WI38 (cell line): ENCODE data around the gene LTBP4.

ENCODE experiments used
- H3K4me3 ChIP-seq: 2 replicates; pipeline ENCODE4 v1.5.1; 2011; ENCODE audit warnings: low read depth, mild to moderate bottlenecking, control low read depth, low read length
- TF ChIP-seq, protein P1 (sequence below): IDR thresholded peaks from 2 replicates; pipeline ENCODE4 v1.5.1; 2012; ENCODE audit warnings: low read depth, mild to moderate bottlenecking, control low read depth, low read length

LTBP4 gene

DNA sequence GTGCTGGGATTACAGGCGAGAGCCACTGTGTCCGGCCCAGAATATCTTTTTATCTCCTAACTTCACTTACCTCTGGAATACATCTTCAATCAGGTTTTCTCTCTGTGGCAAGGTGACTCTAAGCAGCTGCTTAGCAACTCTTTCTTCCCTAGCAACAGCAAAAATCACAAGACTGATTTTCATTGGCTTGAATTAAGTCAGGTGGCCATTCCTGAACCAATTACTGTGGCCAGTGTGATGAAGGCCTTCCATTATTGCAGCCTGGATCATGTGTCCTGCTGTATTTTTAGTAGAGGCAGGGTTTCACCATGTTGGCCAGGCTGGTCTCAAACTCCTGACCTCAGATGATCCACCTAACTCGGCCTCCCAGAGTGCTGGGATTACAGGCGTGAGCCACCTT lies 9.0 kb upstream of the LTBP4 start:
- TF ChIP-seq, protein P1, sequence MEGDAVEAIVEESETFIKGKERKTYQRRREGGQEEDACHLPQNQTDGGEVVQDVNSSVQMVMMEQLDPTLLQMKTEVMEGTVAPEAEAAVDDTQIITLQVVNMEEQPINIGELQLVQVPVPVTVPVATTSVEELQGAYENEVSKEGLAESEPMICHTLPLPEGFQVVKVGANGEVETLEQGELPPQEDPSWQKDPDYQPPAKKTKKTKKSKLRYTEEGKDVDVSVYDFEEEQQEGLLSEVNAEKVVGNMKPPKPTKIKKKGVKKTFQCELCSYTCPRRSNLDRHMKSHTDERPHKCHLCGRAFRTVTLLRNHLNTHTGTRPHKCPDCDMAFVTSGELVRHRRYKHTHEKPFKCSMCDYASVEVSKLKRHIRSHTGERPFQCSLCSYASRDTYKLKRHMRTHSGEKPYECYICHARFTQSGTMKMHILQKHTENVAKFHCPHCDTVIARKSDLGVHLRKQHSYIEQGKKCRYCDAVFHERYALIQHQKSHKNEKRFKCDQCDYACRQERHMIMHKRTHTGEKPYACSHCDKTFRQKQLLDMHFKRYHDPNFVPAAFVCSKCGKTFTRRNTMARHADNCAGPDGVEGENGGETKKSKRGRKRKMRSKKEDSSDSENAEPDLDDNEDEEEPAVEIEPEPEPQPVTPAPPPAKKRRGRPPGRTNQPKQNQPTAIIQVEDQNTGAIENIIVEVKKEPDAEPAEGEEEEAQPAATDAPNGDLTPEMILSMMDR = no peak
- no peak overlapping the region for H3K4me3 ChIP-seq

DNA sequence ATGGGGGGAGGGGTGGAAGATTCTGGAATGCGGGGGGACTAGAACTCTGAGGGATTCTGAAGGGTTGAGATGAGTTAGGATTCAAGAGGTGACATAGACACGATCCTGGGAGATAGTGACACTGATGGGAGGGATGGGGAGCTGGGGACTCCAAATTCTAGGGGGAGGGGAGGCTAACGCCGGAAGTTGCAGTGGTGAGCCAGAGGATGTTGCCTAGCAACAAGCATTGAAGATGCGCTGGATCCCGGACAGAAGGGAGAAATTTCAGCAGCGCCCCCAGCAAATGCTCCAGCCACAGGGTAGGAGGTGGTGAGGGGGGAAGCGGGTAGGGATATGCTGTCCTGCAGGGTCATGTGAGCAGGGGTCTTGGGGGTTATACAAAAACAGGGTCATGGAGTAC lies 6.9 kb upstream of the LTBP4 start:
- TF ChIP-seq, protein P1 = no peak
- no peak overlapping the region for H3K4me3 ChIP-seq

DNA sequence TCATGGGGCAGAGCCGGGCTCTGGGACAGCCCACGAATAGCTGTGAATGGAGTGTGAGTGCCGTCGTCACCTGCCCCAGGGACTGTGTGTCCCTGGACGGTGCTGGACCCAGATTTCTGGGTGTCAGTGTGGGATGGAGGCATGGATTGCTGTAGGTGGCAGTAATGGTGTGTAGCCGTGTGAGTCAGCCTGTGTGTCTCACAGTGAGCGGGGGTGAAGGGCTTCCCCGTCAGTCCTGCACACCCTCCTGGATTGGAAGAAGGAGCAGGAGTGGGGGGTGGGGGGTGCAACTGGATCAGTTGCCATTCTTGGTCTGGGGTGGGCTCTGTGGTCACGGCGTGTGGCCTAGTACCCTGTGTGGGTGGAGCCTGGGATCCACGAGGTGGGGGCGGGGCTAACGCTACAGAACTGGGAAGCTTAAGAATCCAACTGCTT lies 6.5 kb upstream of the LTBP4 start:
- no peak overlapping the region for H3K4me3 ChIP-seq
- TF ChIP-seq, protein P1 = no peak

DNA sequence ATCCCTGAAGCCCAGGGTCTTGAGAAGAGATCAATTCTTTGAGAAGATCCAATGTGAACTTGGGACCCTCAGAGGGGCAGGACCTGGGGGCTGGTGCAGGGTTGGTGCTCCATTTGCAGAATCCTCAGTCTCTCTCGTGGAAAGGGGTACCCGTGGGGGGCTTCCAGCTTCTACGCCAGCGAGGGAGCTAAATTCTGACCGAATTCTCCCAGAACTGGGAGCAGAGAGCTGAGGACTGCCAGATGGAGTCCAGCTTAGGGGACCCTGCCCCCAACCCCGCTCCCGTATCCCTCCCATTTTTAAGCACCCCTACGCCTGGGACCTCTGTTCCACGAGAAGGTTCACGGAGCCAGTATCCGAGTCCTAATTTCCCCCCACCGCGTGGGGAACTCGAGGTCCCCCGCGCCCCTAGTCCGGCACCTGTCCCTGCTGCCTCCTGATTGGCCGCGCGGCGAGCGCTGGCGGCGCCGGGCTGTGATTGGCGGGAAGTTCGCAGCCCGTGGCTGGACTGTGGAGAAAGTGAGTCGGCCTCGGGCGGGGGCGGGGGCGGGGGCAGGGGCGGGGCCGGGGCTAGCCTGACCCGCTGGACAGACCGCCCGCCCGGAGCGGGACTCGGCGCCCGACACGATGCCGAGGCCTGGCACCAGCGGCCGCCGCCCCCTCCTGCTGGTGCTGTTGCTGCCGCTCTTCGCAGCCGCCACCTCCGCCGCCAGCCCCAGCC lies 4.4 kb upstream of the LTBP4 start:
- H3K4me3 ChIP-seq = peak overlapping the region; percentile 69
- TF ChIP-seq, protein P1 = no peak

DNA sequence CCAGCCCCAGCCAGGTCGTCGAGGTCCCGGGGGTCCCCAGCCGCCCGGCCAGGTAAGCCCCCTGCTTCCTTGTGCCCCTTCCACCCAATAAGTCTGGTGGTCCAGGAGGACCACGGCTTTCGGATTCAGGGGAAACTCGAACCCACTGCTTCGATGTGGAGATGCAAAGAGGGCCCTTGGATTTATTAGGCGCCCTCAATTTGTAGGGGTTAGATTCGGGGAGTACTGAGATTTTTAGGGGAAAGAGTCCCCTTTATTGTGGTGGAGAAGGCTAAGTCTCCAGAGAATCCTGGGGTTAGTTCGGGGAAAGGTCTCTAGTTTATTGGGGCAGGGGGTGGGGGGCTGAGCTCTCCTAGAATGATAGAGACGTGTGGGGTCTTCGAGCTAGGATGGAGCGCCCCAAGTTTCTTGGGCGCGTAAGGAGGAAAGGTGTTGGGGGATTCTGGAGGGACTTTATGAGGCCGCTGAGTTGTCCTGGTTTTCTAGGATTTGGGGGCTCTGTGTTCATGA lies 3.8 kb upstream of the LTBP4 start:
- TF ChIP-seq, protein P1 = no peak

DNA sequence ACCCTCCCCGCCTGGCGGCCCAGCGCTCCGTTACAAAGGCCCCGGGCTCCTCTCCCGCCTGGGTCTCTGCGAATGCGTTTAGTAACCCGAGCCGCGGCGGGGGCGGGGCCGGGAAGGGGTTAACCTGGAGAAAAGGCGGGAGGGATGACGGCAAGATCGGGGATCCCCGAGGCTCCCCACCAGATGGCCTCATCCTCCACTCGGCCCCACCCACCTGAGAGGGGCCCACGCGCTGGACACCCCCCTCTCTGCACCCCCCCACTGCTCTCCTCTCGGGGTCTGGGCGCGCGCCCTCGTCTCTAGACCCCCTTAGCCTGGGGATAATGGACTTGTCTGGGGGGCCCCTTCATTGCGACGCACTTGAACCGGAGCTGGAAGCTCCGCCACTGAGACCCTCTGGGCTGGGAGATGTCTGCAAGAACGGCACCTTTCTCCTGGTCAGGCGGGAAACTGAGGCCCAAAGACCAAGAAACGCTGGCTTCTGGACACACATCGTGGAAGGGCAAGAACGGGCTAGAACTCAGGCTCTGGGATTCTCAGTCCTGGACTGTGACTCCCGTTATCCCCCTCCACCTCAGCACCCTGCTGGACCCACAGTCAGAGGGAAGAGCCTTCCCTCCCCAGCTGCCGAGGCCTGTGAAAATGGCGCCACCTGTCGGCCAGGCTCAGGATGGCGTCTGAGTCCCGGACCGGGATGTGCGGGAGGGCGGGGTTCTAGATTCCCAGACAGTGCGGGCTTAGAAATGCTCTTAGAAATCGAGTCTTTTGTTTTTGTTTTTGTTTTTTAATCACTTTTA lies 2.9 kb upstream of the LTBP4 start:
- TF ChIP-seq, protein P1 = peak; percentile 92
- peak overlapping the region; percentile 69 for H3K4me3 ChIP-seq

More for the DNA sequence above, 3.8 kb upstream of the LTBP4 start:
- peak overlapping the region; percentile 69 for H3K4me3 ChIP-seq

DNA sequence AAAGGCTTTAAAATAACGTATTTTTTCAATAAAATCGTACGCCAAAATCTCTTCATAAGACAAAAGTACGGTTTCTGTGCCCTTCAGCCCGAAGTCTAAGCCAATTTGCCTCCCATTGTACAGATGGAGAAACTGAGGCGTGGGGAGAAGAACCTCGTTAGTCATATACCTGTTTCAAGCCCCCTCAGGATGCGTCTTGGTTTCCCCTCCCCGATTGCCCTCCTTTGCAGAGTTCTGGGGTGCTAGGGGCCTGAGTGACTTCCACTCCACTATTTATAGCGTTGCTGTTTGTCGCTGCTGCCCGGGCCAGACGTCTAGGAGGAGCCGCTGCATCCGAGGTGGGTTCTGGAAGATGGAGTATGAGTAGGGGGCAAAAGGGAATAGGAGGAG lies 2.3 kb upstream of the LTBP4 start:
- H3K4me3 ChIP-seq = 0 out of 2 replicates have a peak overlapping the region, but pooled peaks have one; percentile 1
- TF ChIP-seq, protein P1 = no peak
